HEK293 (cell line): Measurements from ENCODE around the gene TXNDC15.

ENCODE experiments used
- CTCF ChIA-PET: fragments of 350-600 bp; formaldehyde crosslinking; extraction: SDS; loops from one replicate; lab custom pipeline; 2021; ENCODE audit warnings: antibody characterized with exemption; lab: Yijun Ruan, JAX
- POLR2A ChIA-PET: fragments of 300-600 bp; formaldehyde crosslinking; extraction: SDS; loops from one replicate; lab custom pipeline; 2020; ENCODE audit warnings: antibody characterized with exemption, inconsistent platforms; lab: Yijun Ruan, JAX
- H3K27ac ChIP-seq: fragments of 200-500 bp; sonication (Bioruptor generic); 2 replicates; pipeline ENCODE4 v1.5.1; 2014; ENCODE audit warnings: low read depth, low read length, control low read depth, inconsistent platforms; ENCODE audit errors: extremely low read depth
- H3K36me3 ChIP-seq, 2 experiments: fragments of 200-500 bp in 1 of 2; sonication (Bioruptor generic) in 1 of 2; 1 replicate in 1 of 2; 2 replicates in 1 of 2; pipeline ENCODE4 v1.5.1; 2014 to 2017; ENCODE audit warnings: inconsistent platforms in 2 of 2, low read length in 2 of 2; ENCODE audit not compliant: control insufficient read depth in 2 of 2, insufficient read depth in 1 of 2
- H3K4me1 ChIP-seq: fragments of 200-500 bp; sonication (Bioruptor generic); 2 replicates; pipeline ENCODE4 v1.5.1; 2014; ENCODE audit warnings: mild to moderate bottlenecking, low read length, inconsistent platforms; ENCODE audit not compliant: control insufficient read depth, insufficient read depth
- H3K4me3 ChIP-seq: 2 replicates; pipeline ENCODE4 v1.5.1; 2011; ENCODE audit warnings: low read depth, mild to moderate bottlenecking, control low read depth, low read length, moderate library complexity
- H3K9me3 ChIP-seq: fragments of 200-500 bp; sonication (Bioruptor generic); 2 replicates; pipeline ENCODE4 v1.5.1; 2014; ENCODE audit warnings: low read depth, low read length, inconsistent platforms; ENCODE audit not compliant: control insufficient read depth, insufficient read depth
- GLIS1 ChIP-seq: fragments of 450-650 bp; formaldehyde crosslinking; IDR thresholded peaks from 2 replicates; pipeline ENCODE4 v1.5.1; 2016; ENCODE audit warnings: missing biosample characterization, missing genetic modification characterization
- IKZF3 ChIP-seq: fragments of 450-650 bp; IDR thresholded peaks from 2 replicates; pipeline ENCODE4 v1.5.0; 2018; ENCODE audit warnings: missing biosample characterization, mild to moderate bottlenecking, missing genetic modification characterization, moderate library complexity
- SCRT1 ChIP-seq: fragments of 450-650 bp; formaldehyde crosslinking; IDR thresholded peaks from 2 replicates; pipeline ENCODE4 v1.5.1; 2016; ENCODE audit warnings: missing biosample characterization, missing genetic modification characterization, borderline replicate concordance
- SCRT2 ChIP-seq: fragments of 450-650 bp; formaldehyde crosslinking; IDR thresholded peaks from 2 replicates; pipeline ENCODE4 v1.5.1; 2016; ENCODE audit warnings: missing biosample characterization, missing genetic modification characterization
- SETDB1 ChIP-seq: IDR thresholded peaks from one replicate; pipeline ENCODE4 v1.6.1; 2017; ENCODE audit warnings: mild to moderate bottlenecking, low read length, moderate library complexity, mixed read lengths; ENCODE audit not compliant: insufficient read length
- ZNF112 ChIP-seq: fragments of 450-650 bp; formaldehyde crosslinking; IDR thresholded peaks from 2 replicates; pipeline ENCODE4 v1.5.0; 2017; ENCODE audit warnings: missing biosample characterization, missing genetic modification characterization
- ZNF121 ChIP-seq: fragments of 450-650 bp; formaldehyde crosslinking; IDR thresholded peaks from 2 replicates; pipeline ENCODE4 v1.5.1; 2016; ENCODE audit warnings: missing biosample characterization, missing genetic modification characterization
- ZNF211 ChIP-seq: fragments of 450-650 bp; formaldehyde crosslinking; IDR thresholded peaks from 2 replicates; pipeline ENCODE4 v1.5.1; 2016; ENCODE audit warnings: low read depth, missing biosample characterization, missing genetic modification characterization
- ZNF221 ChIP-seq: fragments of 450-650 bp; formaldehyde crosslinking; IDR thresholded peaks from 2 replicates; pipeline ENCODE4 v1.5.1; 2017; ENCODE audit warnings: missing biosample characterization, missing genetic modification characterization, borderline replicate concordance
- ZNF248 ChIP-seq: fragments of 450-650 bp; formaldehyde crosslinking; IDR thresholded peaks from 2 replicates; pipeline ENCODE4 v1.5.1; 2017; ENCODE audit warnings: missing biosample characterization, missing genetic modification characterization
- ZNF311 ChIP-seq: fragments of 450-650 bp; formaldehyde crosslinking; IDR thresholded peaks from 2 replicates; pipeline ENCODE4 v1.5.1; 2017; ENCODE audit warnings: missing biosample characterization, missing genetic modification characterization, borderline replicate concordance
- ZNF350 ChIP-seq: fragments of 450-650 bp; formaldehyde crosslinking; IDR thresholded peaks from 2 replicates; pipeline ENCODE4 v1.5.0; 2017; ENCODE audit warnings: missing biosample characterization, mild to moderate bottlenecking, missing genetic modification characterization
- ZNF404 ChIP-seq: fragments of 450-650 bp; formaldehyde crosslinking; IDR thresholded peaks from 2 replicates; pipeline ENCODE4 v1.5.1; 2017; ENCODE audit warnings: missing biosample characterization, missing genetic modification characterization
- ZNF433 ChIP-seq: fragments of 450-650 bp; formaldehyde crosslinking; IDR thresholded peaks from 2 replicates; pipeline ENCODE4 v1.5.1; 2016; ENCODE audit warnings: missing biosample characterization, missing genetic modification characterization, low read depth
- ZNF560 ChIP-seq: fragments of 450-650 bp; formaldehyde crosslinking; IDR thresholded peaks from 2 replicates; pipeline ENCODE4 v1.5.1; 2017; ENCODE audit warnings: missing biosample characterization, missing genetic modification characterization, borderline replicate concordance
- ZNF596 ChIP-seq: fragments of 450-650 bp; IDR thresholded peaks from 2 replicates; pipeline ENCODE4 v1.5.0; 2018; ENCODE audit warnings: missing biosample characterization, mild to moderate bottlenecking, missing genetic modification characterization, moderate library complexity
- ZNF654 ChIP-seq: fragments of 450-650 bp; formaldehyde crosslinking; IDR thresholded peaks from 2 replicates; pipeline ENCODE4 v1.5.1; 2016; ENCODE audit warnings: low read depth, missing biosample characterization, missing genetic modification characterization
- ZNF664 ChIP-seq: fragments of 450-650 bp; formaldehyde crosslinking; IDR thresholded peaks from 2 replicates; pipeline ENCODE4 v1.5.1; 2016; ENCODE audit warnings: missing biosample characterization, missing genetic modification characterization
- TF ChIP-seq, protein P1 (sequence below): fragments of 450-650 bp; IDR thresholded peaks from 2 replicates; pipeline ENCODE4 v1.5.1; 2018; ENCODE audit warnings: missing biosample characterization, mild to moderate bottlenecking, missing genetic modification characterization

Gene TXNDC15

DNA sequence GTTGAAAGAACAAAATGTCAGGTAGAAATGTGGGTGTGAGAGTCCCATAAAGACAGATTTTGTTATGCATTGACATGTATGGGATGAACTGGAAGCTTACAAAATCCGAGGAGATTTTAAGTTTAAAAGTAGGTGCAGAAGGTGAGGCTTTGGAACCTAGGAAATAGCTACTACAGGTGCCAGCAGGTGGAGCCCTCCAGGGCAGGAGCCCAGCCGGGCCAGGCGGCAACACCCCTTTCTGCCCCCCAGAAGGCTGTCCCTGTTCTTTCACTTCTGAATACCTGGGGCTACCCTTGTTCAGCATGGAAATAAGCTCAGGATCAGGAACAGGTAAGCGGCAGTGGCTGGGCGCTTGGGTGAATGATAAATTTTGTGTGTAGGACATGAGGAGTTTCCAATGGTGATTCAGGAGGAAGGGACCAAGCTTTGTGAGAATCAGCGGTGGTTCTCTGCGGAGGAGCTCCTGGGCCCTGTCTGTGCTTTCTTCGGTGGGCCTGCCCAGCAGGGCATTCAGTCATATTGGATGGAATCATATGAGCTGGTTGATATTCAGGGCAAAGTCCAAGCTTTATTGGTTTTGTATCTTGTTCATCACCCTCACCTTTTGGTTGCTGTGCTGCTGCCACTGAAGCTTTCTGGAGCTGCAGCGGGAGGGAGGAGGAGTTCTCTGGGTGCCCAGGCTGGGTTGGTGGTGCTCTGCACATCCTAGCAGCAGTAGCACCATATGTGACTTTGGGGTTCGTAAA is 43.1 kb downstream of the TXNDC15 start:
- Histone ChIP-seq H3K4me1 (no peaks in the 10 kb centered on the region), H3K4me3 (no peak overlapping the region), H3K27ac (no peak overlapping the region), H3K9me3 (no peaks in the 10 kb centered on the region), H3K36me3 (peaks cover 6 to 24% of the 10 kb centered on the region in 2 experiments; a peak in 2 of 3 replicates)
- POLR2A ChIA-PET, result interaction anchor here (0.6 kb wide), 1 partner anchor 54 kb away, joined by 3 read pairs; no protein-coding TSS in a partner anchor
- CTCF ChIA-PET, result interaction anchor here (0.6 to 2.8 kb wide), 16 partner anchors 11 to 777 kb away, joined by 3 to 17 read pairs (median 4); partner anchors contain the start of gene PCBD2
- TF ChIP-seq SCRT1 (no peak), ZNF560 (no peak), ZNF311 (tag by site-specific recombination) (no peak), ZNF350 (no peak), ZNF221 (tag by site-specific recombination) (no peak)

DNA sequence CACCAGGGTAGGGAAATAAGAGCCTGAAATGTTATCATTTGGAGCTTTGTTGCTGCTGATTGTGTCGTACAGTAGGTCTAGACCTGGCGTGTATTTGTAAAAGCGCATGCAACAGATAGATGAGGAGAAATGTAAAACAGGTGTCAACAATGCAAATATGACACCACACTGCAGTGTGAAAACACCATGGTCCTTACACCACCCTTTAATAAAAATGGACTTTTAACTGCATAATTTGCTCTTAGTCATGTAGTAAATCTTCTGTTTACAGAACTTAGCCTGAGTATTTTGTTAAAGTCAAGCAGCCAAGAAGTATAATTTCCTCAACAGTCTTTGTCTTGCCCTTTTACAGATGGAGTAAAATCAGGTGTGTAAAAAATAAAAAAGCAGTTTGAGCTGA is 44.7 kb downstream of the TXNDC15 start:
- ChIA-PET POLR2A (no interaction called here), CTCF (interaction anchor here (0.7 to 2.8 kb wide), 3 partner anchors 12 to 727 kb away, joined by 3 to 17 read pairs (median 7); partner anchors contain the start of gene PCBD2)
- Histone ChIP-seq H3K4me1 (no peaks in the 10 kb centered on the region), H3K9me3 (no peaks in the 10 kb centered on the region), H3K27ac (no peak overlapping the region), H3K36me3 (peaks cover 6 to 18% of the 10 kb centered on the region in 2 experiments; a peak in 2 of 3 replicates), H3K4me3 (no peak overlapping the region)
- peak; percentile 50 for TF ChIP-seq SCRT2 (tag by site-specific recombination)
- no peak for TF ChIP-seq GLIS1 (tag by site-specific recombination)
- no peak for TF ChIP-seq ZNF664 (tag by site-specific recombination)
- TF ChIP-seq SCRT1, result 0 out of 2 replicates have a peak, but pooled peaks have one; percentile 35
- no peak for TF ChIP-seq ZNF112 (tag by site-specific recombination)
- no peak for TF ChIP-seq ZNF211
- TF ChIP-seq, protein P1, sequence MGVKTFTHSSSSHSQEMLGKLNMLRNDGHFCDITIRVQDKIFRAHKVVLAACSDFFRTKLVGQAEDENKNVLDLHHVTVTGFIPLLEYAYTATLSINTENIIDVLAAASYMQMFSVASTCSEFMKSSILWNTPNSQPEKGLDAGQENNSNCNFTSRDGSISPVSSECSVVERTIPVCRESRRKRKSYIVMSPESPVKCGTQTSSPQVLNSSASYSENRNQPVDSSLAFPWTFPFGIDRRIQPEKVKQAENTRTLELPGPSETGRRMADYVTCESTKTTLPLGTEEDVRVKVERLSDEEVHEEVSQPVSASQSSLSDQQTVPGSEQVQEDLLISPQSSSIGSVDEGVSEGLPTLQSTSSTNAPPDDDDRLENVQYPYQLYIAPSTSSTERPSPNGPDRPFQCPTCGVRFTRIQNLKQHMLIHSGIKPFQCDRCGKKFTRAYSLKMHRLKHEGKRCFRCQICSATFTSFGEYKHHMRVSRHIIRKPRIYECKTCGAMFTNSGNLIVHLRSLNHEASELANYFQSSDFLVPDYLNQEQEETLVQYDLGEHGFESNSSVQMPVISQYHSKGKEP, result no peak
- TF ChIP-seq IKZF3, result no peak
- no peak for TF ChIP-seq ZNF433 (tag by site-specific recombination)

DNA sequence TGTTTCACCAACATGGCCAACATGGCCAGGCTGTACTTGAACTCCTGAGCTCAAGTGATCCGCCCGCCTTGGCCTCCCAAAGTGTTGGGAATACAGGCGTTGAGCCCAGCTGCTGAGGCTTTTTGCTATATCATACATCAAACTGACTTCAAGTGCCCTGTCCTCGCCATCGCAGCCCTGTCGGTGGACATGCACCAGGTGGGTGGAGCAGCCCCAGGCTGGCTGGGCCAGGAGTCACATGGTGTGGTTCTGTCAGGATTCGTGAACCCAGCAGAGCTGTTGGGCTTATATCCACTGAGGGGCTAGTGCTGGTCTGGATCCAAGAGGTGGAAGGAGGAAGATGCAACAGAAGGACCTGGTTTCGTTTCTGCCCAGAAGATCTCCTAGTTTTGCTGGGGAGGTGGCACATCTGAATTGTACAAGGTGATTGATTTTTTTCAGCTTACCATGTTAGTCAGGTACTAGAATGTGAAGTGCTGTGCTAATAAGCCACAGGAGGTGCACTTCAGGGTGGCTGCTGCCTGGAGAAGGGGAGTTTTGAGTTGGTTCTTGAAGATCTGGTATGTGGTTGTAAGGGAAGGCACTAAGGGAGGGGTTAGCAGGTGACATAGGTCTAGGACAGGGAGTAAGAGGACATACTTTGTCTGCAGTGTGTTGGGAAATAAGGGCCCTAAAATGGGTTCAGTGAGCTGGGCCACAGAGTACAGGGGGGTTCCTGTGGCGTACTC is 46.8 kb downstream of the TXNDC15 start:
- ChIA-PET CTCF (interaction anchor here (1.0 to 1.1 kb wide), 3 partner anchors 16 to 344 kb away, joined by 3 read pairs; partner anchors contain the start of gene PCBD2), POLR2A (no interaction called here)
- Histone ChIP-seq H3K4me3 (no peak overlapping the region), H3K36me3 (peaks cover 0 to 13% of the 10 kb centered on the region in 2 experiments; a peak in 1 of 3 replicates), H3K27ac (no peak overlapping the region), H3K9me3 (no peaks in the 10 kb centered on the region), H3K4me1 (no peaks in the 10 kb centered on the region)
- TF ChIP-seq SETDB1 (no peak), ZNF654 (tag by site-specific recombination) (no peak), ZNF211 (no peak)

DNA sequence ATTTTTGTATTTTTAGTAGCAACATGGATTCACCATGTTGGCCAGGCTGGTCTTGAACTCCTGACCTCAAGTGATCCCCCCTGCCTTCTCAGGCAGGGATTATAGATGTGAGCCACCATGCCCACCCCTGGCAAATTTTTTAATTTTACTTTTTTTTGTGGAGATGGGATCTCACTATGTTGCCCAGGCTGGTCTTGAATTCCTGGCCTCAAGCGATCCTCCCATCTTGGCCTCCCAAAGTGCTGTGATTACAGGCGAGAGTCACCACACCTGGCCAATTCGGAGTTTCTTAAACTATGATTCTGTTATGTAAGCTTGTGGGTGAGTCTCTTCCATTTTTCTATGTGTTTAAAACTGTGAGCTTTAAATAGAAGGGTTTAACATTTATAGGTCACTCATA is 58.3 kb downstream of the TXNDC15 start:
- TF ChIP-seq ZNF404 (tag by site-specific recombination), result no peak
- TF ChIP-seq ZNF248, result no peak
- TF ChIP-seq ZNF121 (tag by site-specific recombination), result peak; percentile 63; the same call in 1 of the 2 replicates
- TF ChIP-seq ZNF596 (tag by site-specific recombination), result no peak
- TF ChIP-seq, all 188 proteins: peak for 1
- Histone ChIP-seq H3K9me3 (no peaks in the 10 kb centered on the region), H3K36me3 (peaks cover 10 to 13% of the 10 kb centered on the region in 2 experiments), H3K4me3 (no peak overlapping the region), H3K27ac (no peak overlapping the region), H3K4me1 (no peaks in the 10 kb centered on the region)
- ChIA-PET CTCF (interaction anchor here (3.0 kb wide), 1 partner anchor 15 kb away, joined by 17 read pairs; no protein-coding TSS in a partner anchor), POLR2A (no interaction called here)
